Neuronal stem cell (in vitro differentiated cells): ENCODE results near the gene TMEM135.

ENCODE experiments used
- DNase-seq: peaks from one replicate; pipeline ENCODE4 v3.0.0-alpha.2; 2013; ENCODE audit warnings: low spot score
- H2AFZ ChIP-seq: one replicate; pipeline ENCODE4 v1.6.1; 2013; ENCODE audit warnings: mild to moderate bottlenecking, low read length, inconsistent platforms
- H2AK5ac ChIP-seq: 2 replicates; pipeline ENCODE4 v1.6.1; 2013; ENCODE audit warnings: low read depth, mild to moderate bottlenecking, inconsistent platforms, low read length, moderate library complexity, mixed read lengths
- H2BK120ac ChIP-seq: 2 replicates; pipeline ENCODE4 v1.6.1; 2013; ENCODE audit warnings: low read depth, mild to moderate bottlenecking, inconsistent platforms, low read length, moderate library complexity, mixed read lengths
- H2BK12ac ChIP-seq: one replicate; pipeline ENCODE4 v1.6.1; 2013; ENCODE audit warnings: low read length, inconsistent platforms
- H2BK15ac ChIP-seq: 2 replicates; pipeline ENCODE4 v1.6.1; 2013; ENCODE audit warnings: mild to moderate bottlenecking, low read length, inconsistent platforms, mixed read lengths
- H2BK5ac ChIP-seq: one replicate; pipeline ENCODE4 v1.6.1; 2013; ENCODE audit warnings: inconsistent platforms, mild to moderate bottlenecking, low read length, moderate library complexity
- H3K14ac ChIP-seq: one replicate; pipeline ENCODE4 v1.6.1; 2013; ENCODE audit warnings: low read length, inconsistent platforms
- H3K18ac ChIP-seq: 2 replicates; pipeline ENCODE4 v1.6.1; 2013; ENCODE audit warnings: low read length, inconsistent platforms
- H3K23ac ChIP-seq: 2 replicates; pipeline ENCODE4 v1.6.1; 2013; ENCODE audit warnings: low read depth, mild to moderate bottlenecking, mixed read lengths, low read length, inconsistent platforms; ENCODE audit not compliant: poor library complexity
- H3K27ac ChIP-seq: replicated peaks from 3 replicates; pipeline ENCODE4 v1.5.1; 2013; ENCODE audit warnings: low read length, inconsistent platforms
- H3K27me3 ChIP-seq, 3 experiments: 2 replicates each; pipeline ENCODE4 v1.6.1; 2013; ENCODE audit warnings: low read length in 3 of 3, mild to moderate bottlenecking in 2 of 3, inconsistent platforms in 1 of 3, low read depth in 1 of 3, mixed read lengths in 1 of 3, moderate library complexity in 1 of 3; ENCODE audit not compliant: control insufficient read depth in 3 of 3, insufficient read depth in 3 of 3
- H3K36me3 ChIP-seq, 2 donors: replicated peaks in 1 of 2; 2 replicates each; pipeline ENCODE4 v1.6.1; 2013; ENCODE audit warnings: low read length in 2 of 2; ENCODE audit not compliant: control insufficient read depth in 2 of 2, insufficient read depth in 2 of 2
- H3K4ac ChIP-seq: 2 replicates; pipeline ENCODE4 v1.6.1; 2013; ENCODE audit warnings: inconsistent platforms, mild to moderate bottlenecking, low read length, moderate library complexity
- H3K4me1 ChIP-seq, 2 donors: 1 replicate in 1 of 2; 2 replicates in 1 of 2; pipeline ENCODE4 v1.6.1; 2013; ENCODE audit warnings: low read length in 2 of 2, low read depth in 1 of 2; ENCODE audit not compliant: control insufficient read depth in 2 of 2, insufficient read depth in 1 of 2
- H3K4me2 ChIP-seq: one replicate; pipeline ENCODE4 v1.6.1; 2013; ENCODE audit warnings: mild to moderate bottlenecking, low read length, inconsistent platforms; ENCODE audit not compliant: insufficient read depth, poor library complexity, severe bottlenecking
- H3K4me3 ChIP-seq, 2 donors: 2 replicates each; pipeline ENCODE4 v1.5.1; 2013; ENCODE audit warnings: low read length in 2 of 2, mild to moderate bottlenecking in 2 of 2, inconsistent platforms in 1 of 2, moderate library complexity in 1 of 2
- H3K79me1 ChIP-seq: one replicate; pipeline ENCODE4 v1.6.1; 2013; ENCODE audit warnings: low read depth, mild to moderate bottlenecking, inconsistent platforms, low read length, moderate library complexity
- H3K9ac ChIP-seq: one replicate; pipeline ENCODE4 v1.6.1; 2013; ENCODE audit warnings: mild to moderate bottlenecking, low read depth, low read length, inconsistent platforms; ENCODE audit not compliant: poor library complexity
- H3K9me3 ChIP-seq, 2 donors: replicated peaks in 1 of 2; 2 replicates each; pipeline versions ENCODE3 to v1.6.1; 2013; ENCODE audit warnings: low read length in 2 of 2, mild to moderate bottlenecking in 2 of 2, inconsistent platforms in 1 of 2, low read depth in 1 of 2, mixed read lengths in 1 of 2, moderate library complexity in 1 of 2; ENCODE audit not compliant: control insufficient read depth in 2 of 2, insufficient read depth in 1 of 2
- H4K8ac ChIP-seq: one replicate; pipeline ENCODE4 v1.6.1; 2013; ENCODE audit warnings: low read depth, mild to moderate bottlenecking, inconsistent platforms, low read length, moderate library complexity
- H4K91ac ChIP-seq: one replicate; pipeline ENCODE4 v1.6.1; 2013; ENCODE audit warnings: low read length, low read depth, mild to moderate bottlenecking, inconsistent platforms; ENCODE audit not compliant: poor library complexity
- WGBS, 2 donors: extraction: QIAGEN DNeasy Blood & Tissue Kit; methylation state at CpG; one replicate each; pipeline ENCODE4 v1.1.7; 2013; ENCODE audit warnings: missing lambda C conversion rate in 2 of 2, mixed read lengths in 1 of 2; ENCODE audit not compliant: insufficient read length in 2 of 2, insufficient replicate concordance in 1 of 2; ENCODE audit errors: extremely low coverage in 2 of 2; 5-methylcytosine and 5-hydroxymethylcytosine counted together

The TMEM135 gene

GRCh38 chr11:87141980-87142514 is 104.3 kb downstream of the TMEM135 start:
- no peak overlapping the region for H2BK5ac ChIP-seq
- H3K36me3 ChIP-seq = no peaks in the 10 kb centered on the region
- no peak overlapping the region for H4K8ac ChIP-seq
- H3K9ac ChIP-seq = no peak overlapping the region
- no peaks in the 10 kb centered on the region for H3K27me3 ChIP-seq
- H2AFZ ChIP-seq = no peak overlapping the region
- H2BK15ac ChIP-seq = no peak overlapping the region
- H2AK5ac ChIP-seq = no peak overlapping the region
- no peak overlapping the region for H2BK120ac ChIP-seq
- no peak overlapping the region for H3K23ac ChIP-seq
- H3K79me1 ChIP-seq = no peaks in the 10 kb centered on the region
- H4K91ac ChIP-seq = no peak overlapping the region
- no peak overlapping the region for H3K4me2 ChIP-seq
- no peak overlapping the region for H3K18ac ChIP-seq
- H3K4me1 ChIP-seq = peaks cover 0 to 2% of the 10 kb centered on the region in 2 donors
- no peak overlapping the region for H3K27ac ChIP-seq
- no peak overlapping the region for H3K4me3 ChIP-seq
- no peak for DNase-seq
- H3K9me3 ChIP-seq = peaks cover 0 to 4% of the 10 kb centered on the region in 2 donors
- WGBS, 2 donors = no CpG with 5 or more reads among the region's 3 CpGs
- H2BK12ac ChIP-seq = no peak overlapping the region
- no peak overlapping the region for H3K14ac ChIP-seq
- no peak overlapping the region for H3K4ac ChIP-seq

- Histone ChIP-seq H4K91ac (no peak overlapping the region), H2AFZ (no peak overlapping the region), H2BK12ac (no peak overlapping the region), H4K8ac (no peak overlapping the region), H2BK120ac (no peak overlapping the region), H3K14ac (no peak overlapping the region), H3K4me3 (no peak overlapping the region), H3K4me1 (peaks cover 0 to 2% of the 10 kb centered on the region in 2 donors), H3K36me3 (no peaks in the 10 kb centered on the region), H3K79me1 (no peaks in the 10 kb centered on the region), H3K18ac (no peak overlapping the region), H2AK5ac (no peak overlapping the region), H3K4me2 (no peak overlapping the region), H3K4ac (no peak overlapping the region), H3K27ac (no peak overlapping the region), H2BK5ac (no peak overlapping the region), H3K9ac (no peak overlapping the region), H2BK15ac (no peak overlapping the region), H3K23ac (no peak overlapping the region), H3K27me3 (no peaks in the 10 kb centered on the region), H3K9me3 (peaks cover 0 to 4% of the 10 kb centered on the region in 2 donors)
- WGBS, 2 donors = no CpG with 5 or more reads among the region's 1 CpG
- DNase-seq = no peak
These were observed 104.9 kb downstream of the TMEM135 start for GRCh38 chr11:87142594-87142993.

- no peaks in the 10 kb centered on the region for H3K27me3 ChIP-seq
- no peaks in the 10 kb centered on the region for H3K36me3 ChIP-seq
- WGBS, 2 donors = no CpG with 5 or more reads among the region's 4 CpGs
- H2BK12ac ChIP-seq = no peak overlapping the region
- H3K4me3 ChIP-seq = no peak overlapping the region
- no peak overlapping the region for H2BK120ac ChIP-seq
- H4K8ac ChIP-seq = no peak overlapping the region
- DNase-seq = no peak
- no peak overlapping the region for H3K14ac ChIP-seq
- no peak overlapping the region for H3K9ac ChIP-seq
- H3K9me3 ChIP-seq = peaks cover 0 to 2% of the 10 kb centered on the region in 2 donors
- no peak overlapping the region for H2AFZ ChIP-seq
- H4K91ac ChIP-seq = no peak overlapping the region
- no peak overlapping the region for H2BK5ac ChIP-seq
- H3K27ac ChIP-seq = no peak overlapping the region
- H2BK15ac ChIP-seq = no peak overlapping the region
- H3K23ac ChIP-seq = no peak overlapping the region
- no peak overlapping the region for H2AK5ac ChIP-seq
- H3K4ac ChIP-seq = no peak overlapping the region
- peaks cover 2 to 4% of the 10 kb centered on the region in 2 donors for H3K4me1 ChIP-seq
- no peaks in the 10 kb centered on the region for H3K79me1 ChIP-seq
- no peak overlapping the region for H3K18ac ChIP-seq
- H3K4me2 ChIP-seq = no peak overlapping the region
These were observed 105.9 kb downstream of the TMEM135 start for GRCh38 chr11:87143641-87144040.

- H3K4me3 ChIP-seq = no peak overlapping the region
- no peaks in the 10 kb centered on the region for H3K79me1 ChIP-seq
- H2BK5ac ChIP-seq = no peak overlapping the region
- H2BK120ac ChIP-seq = no peak overlapping the region
- H3K14ac ChIP-seq = no peak overlapping the region
- H4K91ac ChIP-seq = no peak overlapping the region
- H3K9ac ChIP-seq = no peak overlapping the region
- H2AFZ ChIP-seq = no peak overlapping the region
- no peaks in the 10 kb centered on the region for H3K27me3 ChIP-seq
- H2BK12ac ChIP-seq = no peak overlapping the region
- no peak overlapping the region for H3K18ac ChIP-seq
- peaks cover 3 to 7% of the 10 kb centered on the region in 2 donors for H3K4me1 ChIP-seq
- no CpG with 5 or more reads among the region's 3 CpGs for WGBS, 2 donors
- no peak overlapping the region for H4K8ac ChIP-seq
- no peak overlapping the region for H3K23ac ChIP-seq
- H2AK5ac ChIP-seq = no peak overlapping the region
- H3K27ac ChIP-seq = no peak overlapping the region
- no peak for DNase-seq
- H3K4me2 ChIP-seq = no peak overlapping the region
- no peak overlapping the region for H2BK15ac ChIP-seq
- H3K36me3 ChIP-seq = no peaks in the 10 kb centered on the region
- H3K4ac ChIP-seq = no peak overlapping the region
- H3K9me3 ChIP-seq = no peaks in the 10 kb centered on the region
These were observed 106.5 kb downstream of the TMEM135 start for GRCh38 chr11:87144252-87144651.
